Trophoblast cell (in vitro differentiated cells and primary cell): ENCODE measurements around the gene ITPRID1.

Experiments used
- DNase-seq, 2 donors: peaks; one replicate each; pipeline ENCODE4 v3.0.0-alpha.2; 2016
- H2AFZ ChIP-seq: 2 replicates; pipeline ENCODE4 v1.6.1; 2013; ENCODE audit warnings: low read length, moderate library complexity, mild to moderate bottlenecking; ENCODE audit not compliant: insufficient read depth, poor library complexity
- H2AK5ac ChIP-seq: 2 replicates; pipeline ENCODE4 v1.6.1; 2013; ENCODE audit warnings: mild to moderate bottlenecking, low read length
- H2BK120ac ChIP-seq: 2 replicates; pipeline ENCODE4 v1.6.1; 2013; ENCODE audit warnings: low read length, mild to moderate bottlenecking, moderate library complexity; ENCODE audit not compliant: insufficient read depth, poor library complexity
- H2BK12ac ChIP-seq: 2 replicates; pipeline ENCODE4 v1.6.1; 2013; ENCODE audit warnings: mild to moderate bottlenecking, low read length, moderate library complexity
- H2BK5ac ChIP-seq: 2 replicates; pipeline ENCODE4 v1.6.1; 2013; ENCODE audit warnings: low read length, low read depth, moderate library complexity, mild to moderate bottlenecking; ENCODE audit not compliant: poor library complexity
- H3K14ac ChIP-seq: 2 replicates; pipeline ENCODE4 v1.6.1; 2013; ENCODE audit warnings: mild to moderate bottlenecking, low read length
- H3K18ac ChIP-seq: 2 replicates; pipeline ENCODE4 v1.6.1; 2013; ENCODE audit warnings: mild to moderate bottlenecking, low read length
- H3K23ac ChIP-seq: 2 replicates; pipeline ENCODE4 v1.6.1; 2013; ENCODE audit warnings: low read length
- H3K27ac ChIP-seq: 2 replicates; pipeline ENCODE4 v1.5.1; 2013; ENCODE audit warnings: low read depth, mild to moderate bottlenecking, inconsistent platforms, low read length, moderate library complexity
- H3K27me3 ChIP-seq: 2 replicates; pipeline ENCODE4 v1.6.1; 2013; ENCODE audit warnings: inconsistent platforms, mild to moderate bottlenecking, low read length, moderate library complexity; ENCODE audit not compliant: insufficient read depth
- H3K36me3 ChIP-seq, 2 experiments: 1 replicate in 1 of 2; 2 replicates in 1 of 2; pipeline ENCODE4 v1.6.1; 2013; ENCODE audit warnings: low read length in 2 of 2, mild to moderate bottlenecking in 2 of 2, moderate library complexity in 1 of 2; ENCODE audit not compliant: insufficient read depth in 2 of 2, control insufficient read depth in 1 of 2
- H3K4ac ChIP-seq: 2 replicates; pipeline ENCODE4 v1.6.1; 2013; ENCODE audit warnings: low read depth, mild to moderate bottlenecking, low read length, moderate library complexity
- H3K4me1 ChIP-seq, 2 experiments: 1 replicate in 1 of 2; 2 replicates in 1 of 2; pipeline ENCODE4 v1.6.1; 2013; ENCODE audit warnings: low read length in 2 of 2, mild to moderate bottlenecking in 2 of 2, moderate library complexity in 1 of 2; ENCODE audit not compliant: insufficient read depth in 2 of 2, control insufficient read depth in 1 of 2
- H3K4me2 ChIP-seq: 2 replicates; pipeline ENCODE4 v1.6.1; 2013; ENCODE audit warnings: inconsistent platforms, mild to moderate bottlenecking, low read length, moderate library complexity
- H3K4me3 ChIP-seq: 2 replicates; pipeline ENCODE4 v1.5.1; 2013; ENCODE audit warnings: mild to moderate bottlenecking, low read depth, low read length, inconsistent platforms
- H3K79me1 ChIP-seq: one replicate; pipeline ENCODE4 v1.6.1; 2013; ENCODE audit warnings: low read length
- H3K79me2 ChIP-seq: 2 replicates; pipeline ENCODE4 v1.6.1; 2013; ENCODE audit warnings: low read length, mild to moderate bottlenecking; ENCODE audit not compliant: control insufficient read depth, insufficient read depth, poor library complexity
- H3K9ac ChIP-seq: 2 replicates; pipeline ENCODE4 v1.6.1; 2013; ENCODE audit warnings: mild to moderate bottlenecking, low read length
- H3K9me3 ChIP-seq: 2 replicates; pipeline ENCODE4 v1.6.1; 2013; ENCODE audit warnings: low read depth, mild to moderate bottlenecking, control low read depth, inconsistent platforms, low read length; ENCODE audit not compliant: insufficient read depth
- H4K12ac ChIP-seq: 2 replicates; pipeline ENCODE4 v1.6.1; 2013; ENCODE audit warnings: low read depth, mild to moderate bottlenecking, low read length, moderate library complexity
- H4K8ac ChIP-seq: 2 replicates; pipeline ENCODE4 v1.6.1; 2013; ENCODE audit warnings: low read depth, mild to moderate bottlenecking, low read length, moderate library complexity
- H4K91ac ChIP-seq: one replicate; pipeline ENCODE4 v1.6.1; 2013; ENCODE audit warnings: low read depth, mild to moderate bottlenecking, low read length, moderate library complexity
- WGBS: extraction: QIAGEN DNeasy Blood & Tissue Kit; methylation state at CpG from one replicate; pipeline ENCODE4 v1.1.7; 2013; ENCODE audit warnings: missing lambda C conversion rate; ENCODE audit not compliant: insufficient read length, insufficient coverage; ENCODE audit errors: extremely low coverage; 5-methylcytosine and 5-hydroxymethylcytosine counted together

Gene ITPRID1

GRCh38 chr7:31564661-31565060, 50.8 kb downstream of the ITPRID1 start:
- H3K18ac ChIP-seq = no peak overlapping the region
- no peak overlapping the region for H4K8ac ChIP-seq
- H3K27me3 ChIP-seq = no peaks in the 10 kb centered on the region
- H2BK5ac ChIP-seq = no peak overlapping the region
- DNase-seq = no peak
- no peaks in the 10 kb centered on the region for H3K79me2 ChIP-seq
- no peak overlapping the region for H3K4me3 ChIP-seq
- H3K4me2 ChIP-seq = no peak overlapping the region
- no peak overlapping the region for H2AK5ac ChIP-seq
- no peak overlapping the region for H3K14ac ChIP-seq
- no peak overlapping the region for H4K12ac ChIP-seq
- no peak overlapping the region for H4K91ac ChIP-seq
- no peak overlapping the region for H2BK12ac ChIP-seq
- no peaks in the 10 kb centered on the region for H3K4me1 ChIP-seq
- no peaks in the 10 kb centered on the region for H3K36me3 ChIP-seq
- no peak overlapping the region for H3K27ac ChIP-seq
- H3K23ac ChIP-seq = no peak overlapping the region
- WGBS = no CpG with 5 or more reads among the region's 5 CpGs
- no peak overlapping the region for H2BK120ac ChIP-seq
- no peaks in the 10 kb centered on the region for H3K9me3 ChIP-seq
- H3K9ac ChIP-seq = no peak overlapping the region
- no peaks in the 10 kb centered on the region for H3K79me1 ChIP-seq
- no peak overlapping the region for H3K4ac ChIP-seq
- H2AFZ ChIP-seq = no peak overlapping the region

- no peaks in the 10 kb centered on the region for H3K36me3 ChIP-seq
- H2BK12ac ChIP-seq = no peak overlapping the region
- H3K79me1 ChIP-seq = no peaks in the 10 kb centered on the region
- H4K12ac ChIP-seq = no peak overlapping the region
- no peak overlapping the region for H3K23ac ChIP-seq
- no peak overlapping the region for H4K91ac ChIP-seq
- no peak overlapping the region for H2AFZ ChIP-seq
- no CpG with 5 or more reads among the region's 4 CpGs for WGBS
- H3K4ac ChIP-seq = no peak overlapping the region
- H3K79me2 ChIP-seq = no peaks in the 10 kb centered on the region
- no peak overlapping the region for H2BK120ac ChIP-seq
- H3K27ac ChIP-seq = no peak overlapping the region
- H3K9ac ChIP-seq = no peak overlapping the region
- no peak overlapping the region for H4K8ac ChIP-seq
- no peak overlapping the region for H3K18ac ChIP-seq
- no peak overlapping the region for H3K14ac ChIP-seq
- H3K4me3 ChIP-seq = no peak overlapping the region
- no peaks in the 10 kb centered on the region for H3K27me3 ChIP-seq
- no peak overlapping the region for H3K4me2 ChIP-seq
- no peak for DNase-seq
- no peak overlapping the region for H2AK5ac ChIP-seq
- no peak overlapping the region for H2BK5ac ChIP-seq
- H3K9me3 ChIP-seq = no peaks in the 10 kb centered on the region
- H3K4me1 ChIP-seq = no peaks in the 10 kb centered on the region
Measured at GRCh38 chr7:31569528-31569927, 55.6 kb downstream of the ITPRID1 start.

- no peak for DNase-seq
- Histone ChIP-seq H3K27ac (no peak overlapping the region), H4K91ac (no peak overlapping the region), H4K12ac (no peak overlapping the region), H2AFZ (no peak overlapping the region), H3K9ac (no peak overlapping the region), H3K27me3 (no peaks in the 10 kb centered on the region), H3K36me3 (no peaks in the 10 kb centered on the region), H3K4me2 (no peak overlapping the region), H3K18ac (no peak overlapping the region), H3K79me2 (no peaks in the 10 kb centered on the region), H3K4me3 (no peak overlapping the region), H3K79me1 (no peaks in the 10 kb centered on the region), H2BK120ac (no peak overlapping the region), H3K14ac (no peak overlapping the region), H3K23ac (no peak overlapping the region), H3K4ac (no peak overlapping the region), H2BK12ac (no peak overlapping the region), H3K9me3 (no peaks in the 10 kb centered on the region), H2AK5ac (no peak overlapping the region), H3K4me1 (no peaks in the 10 kb centered on the region), H4K8ac (no peak overlapping the region), H2BK5ac (no peak overlapping the region)
- no CpG with 5 or more reads among the region's 2 CpGs for WGBS
Measured at GRCh38 chr7:31583526-31583925, 69.6 kb downstream of the ITPRID1 start.

GRCh38 chr7:31583942-31584341, 70.1 kb downstream of the ITPRID1 start:
- Histone ChIP-seq H3K27me3 (no peaks in the 10 kb centered on the region), H4K12ac (no peak overlapping the region), H2AFZ (no peak overlapping the region), H4K8ac (no peak overlapping the region), H3K23ac (no peak overlapping the region), H3K79me2 (no peaks in the 10 kb centered on the region), H3K36me3 (no peaks in the 10 kb centered on the region), H2BK12ac (no peak overlapping the region), H2BK5ac (no peak overlapping the region), H3K18ac (no peak overlapping the region), H2AK5ac (no peak overlapping the region), H3K4me2 (no peak overlapping the region), H3K4me3 (no peak overlapping the region), H3K4ac (no peak overlapping the region), H3K27ac (no peak overlapping the region), H4K91ac (no peak overlapping the region), H3K14ac (no peak overlapping the region), H3K79me1 (no peaks in the 10 kb centered on the region), H3K4me1 (no peaks in the 10 kb centered on the region), H3K9ac (no peak overlapping the region), H3K9me3 (no peaks in the 10 kb centered on the region), H2BK120ac (no peak overlapping the region)
- no peak for DNase-seq

GRCh38 chr7:31595390-31595789, 81.5 kb downstream of the ITPRID1 start:
- Histone ChIP-seq H2AFZ (no peak overlapping the region), H3K27ac (no peak overlapping the region), H3K9ac (no peak overlapping the region), H3K18ac (no peak overlapping the region), H3K4ac (no peak overlapping the region), H4K8ac (no peak overlapping the region), H4K12ac (no peak overlapping the region), H3K4me1 (no peaks in the 10 kb centered on the region), H2BK12ac (no peak overlapping the region), H3K36me3 (no peaks in the 10 kb centered on the region), H4K91ac (no peak overlapping the region), H3K79me2 (no peaks in the 10 kb centered on the region), H3K9me3 (no peaks in the 10 kb centered on the region), H3K79me1 (no peaks in the 10 kb centered on the region), H3K27me3 (no peaks in the 10 kb centered on the region), H2BK5ac (no peak overlapping the region), H3K4me2 (no peak overlapping the region), H2BK120ac (no peak overlapping the region), H2AK5ac (no peak overlapping the region), H3K4me3 (no peak overlapping the region), H3K23ac (no peak overlapping the region), H3K14ac (no peak overlapping the region)
- no peak for DNase-seq
